ENCODE data around the gene EFHD2.

DNA sequence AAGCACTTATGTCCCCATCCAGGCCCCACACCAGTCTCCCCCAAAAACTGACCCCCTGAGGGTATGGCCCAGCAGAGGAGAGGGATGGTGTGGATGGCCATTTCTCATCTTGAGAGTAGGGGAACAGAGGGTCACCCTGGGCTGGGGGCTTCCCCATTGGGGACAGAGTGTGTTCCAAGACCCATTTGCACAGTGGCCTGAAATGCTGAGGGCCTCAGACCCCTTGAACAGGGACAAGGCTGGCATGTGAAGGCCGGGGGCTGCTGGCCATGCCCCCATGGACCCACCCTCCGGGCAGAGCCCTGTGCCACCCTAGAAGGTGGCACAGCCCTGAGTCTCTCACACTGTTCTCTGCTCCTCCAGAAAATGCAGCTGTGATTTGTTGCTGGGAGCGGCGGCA, 36.5 kb downstream of the EFHD2 start:
- TF ChIP-seq EZH2 (IDR thresholded peaks at IDR 0.05; ENCODE audit: borderline replicate concordance, insufficient read depth, low read length, poor library complexity, severe bottlenecking) (no peak), EP300 (conservative IDR thresholded peaks at IDR 0.05; ENCODE audit: poor library complexity, severe bottlenecking) (no peak), POLR2AphosphoS5 (IDR thresholded peaks at IDR 0.05) (no peak), SMC3 (conservative IDR thresholded peaks at IDR 0.05; ENCODE audit: poor library complexity) (no peak), RAD21 (conservative IDR thresholded peaks at IDR 0.05) (no peak), TAF1 (IDR thresholded peaks at IDR 0.05; ENCODE audit: low read depth) (no peak)
- TF ChIP-seq, protein P1, sequence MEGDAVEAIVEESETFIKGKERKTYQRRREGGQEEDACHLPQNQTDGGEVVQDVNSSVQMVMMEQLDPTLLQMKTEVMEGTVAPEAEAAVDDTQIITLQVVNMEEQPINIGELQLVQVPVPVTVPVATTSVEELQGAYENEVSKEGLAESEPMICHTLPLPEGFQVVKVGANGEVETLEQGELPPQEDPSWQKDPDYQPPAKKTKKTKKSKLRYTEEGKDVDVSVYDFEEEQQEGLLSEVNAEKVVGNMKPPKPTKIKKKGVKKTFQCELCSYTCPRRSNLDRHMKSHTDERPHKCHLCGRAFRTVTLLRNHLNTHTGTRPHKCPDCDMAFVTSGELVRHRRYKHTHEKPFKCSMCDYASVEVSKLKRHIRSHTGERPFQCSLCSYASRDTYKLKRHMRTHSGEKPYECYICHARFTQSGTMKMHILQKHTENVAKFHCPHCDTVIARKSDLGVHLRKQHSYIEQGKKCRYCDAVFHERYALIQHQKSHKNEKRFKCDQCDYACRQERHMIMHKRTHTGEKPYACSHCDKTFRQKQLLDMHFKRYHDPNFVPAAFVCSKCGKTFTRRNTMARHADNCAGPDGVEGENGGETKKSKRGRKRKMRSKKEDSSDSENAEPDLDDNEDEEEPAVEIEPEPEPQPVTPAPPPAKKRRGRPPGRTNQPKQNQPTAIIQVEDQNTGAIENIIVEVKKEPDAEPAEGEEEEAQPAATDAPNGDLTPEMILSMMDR (IDR thresholded peaks at IDR 0.05; ENCODE audit: poor library complexity, severe bottlenecking), result no peak
- TF ChIP-seq, protein P2, sequence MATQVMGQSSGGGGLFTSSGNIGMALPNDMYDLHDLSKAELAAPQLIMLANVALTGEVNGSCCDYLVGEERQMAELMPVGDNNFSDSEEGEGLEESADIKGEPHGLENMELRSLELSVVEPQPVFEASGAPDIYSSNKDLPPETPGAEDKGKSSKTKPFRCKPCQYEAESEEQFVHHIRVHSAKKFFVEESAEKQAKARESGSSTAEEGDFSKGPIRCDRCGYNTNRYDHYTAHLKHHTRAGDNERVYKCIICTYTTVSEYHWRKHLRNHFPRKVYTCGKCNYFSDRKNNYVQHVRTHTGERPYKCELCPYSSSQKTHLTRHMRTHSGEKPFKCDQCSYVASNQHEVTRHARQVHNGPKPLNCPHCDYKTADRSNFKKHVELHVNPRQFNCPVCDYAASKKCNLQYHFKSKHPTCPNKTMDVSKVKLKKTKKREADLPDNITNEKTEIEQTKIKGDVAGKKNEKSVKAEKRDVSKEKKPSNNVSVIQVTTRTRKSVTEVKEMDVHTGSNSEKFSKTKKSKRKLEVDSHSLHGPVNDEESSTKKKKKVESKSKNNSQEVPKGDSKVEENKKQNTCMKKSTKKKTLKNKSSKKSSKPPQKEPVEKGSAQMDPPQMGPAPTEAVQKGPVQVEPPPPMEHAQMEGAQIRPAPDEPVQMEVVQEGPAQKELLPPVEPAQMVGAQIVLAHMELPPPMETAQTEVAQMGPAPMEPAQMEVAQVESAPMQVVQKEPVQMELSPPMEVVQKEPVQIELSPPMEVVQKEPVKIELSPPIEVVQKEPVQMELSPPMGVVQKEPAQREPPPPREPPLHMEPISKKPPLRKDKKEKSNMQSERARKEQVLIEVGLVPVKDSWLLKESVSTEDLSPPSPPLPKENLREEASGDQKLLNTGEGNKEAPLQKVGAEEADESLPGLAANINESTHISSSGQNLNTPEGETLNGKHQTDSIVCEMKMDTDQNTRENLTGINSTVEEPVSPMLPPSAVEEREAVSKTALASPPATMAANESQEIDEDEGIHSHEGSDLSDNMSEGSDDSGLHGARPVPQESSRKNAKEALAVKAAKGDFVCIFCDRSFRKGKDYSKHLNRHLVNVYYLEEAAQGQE (IDR thresholded peaks at IDR 0.05; ENCODE audit: borderline replicate concordance), result no peak

Measured in neural cell (in vitro differentiated cells).